Esophagus squamous epithelium (tissue), 5 donors: ENCODE measurements around the gene PCBP2. TPM values are rescaled to one million over a fixed set of nuclear protein-coding genes. Genes with fewer than 3 reads are reported as not detected.

Experiments used
- DNase-seq: peaks from one replicate; lab custom pipeline; 2025; lab: John Stamatoyannopoulos, UW
- H3K27ac ChIP-seq, 4 donors: fragments of 200-600 bp; sonication (generic); one replicate each; pipeline ENCODE4 v1.5.1; 2016 to 2019; ENCODE audit warnings: mild to moderate bottlenecking in 1 of 4
- H3K27me3 ChIP-seq, 4 donors: fragments of 200-600 bp; sonication (generic); 1 replicate in 3 of 4; 2 replicates in 1 of 4; pipeline versions ENCODE4 v1.5.1 to v1.6.0; 2017 to 2021; ENCODE audit warnings: antibody characterized with exemption in 1 of 4
- H3K36me3 ChIP-seq, 3 donors: fragments of 200-600 bp; sonication (generic); one replicate each; pipeline ENCODE4 v1.5.1; 2016 to 2019
- H3K4me1 ChIP-seq, 3 donors: fragments of 200-600 bp; sonication (generic); one replicate each; pipeline ENCODE4 v1.5.1; 2017 to 2019
- H3K4me3 ChIP-seq, 4 donors: fragments of 200-600 bp; sonication (generic); 1 replicate in 3 of 4; 2 replicates in 1 of 4; pipeline ENCODE4 v1.5.1; 2016 to 2019; ENCODE audit warnings: mild to moderate bottlenecking in 2 of 4, moderate library complexity in 1 of 4
- H3K9me3 ChIP-seq, 3 donors: fragments of 200-600 bp; sonication (generic); one replicate each; pipeline ENCODE4 v1.5.1; 2016 to 2019
- POLR2A ChIP-seq, 4 donors: fragments of 450-650 bp; IDR thresholded peaks; one replicate each; pipeline ENCODE4 v1.6.1; 2017; ENCODE audit warnings: antibody characterized with exemption in 4 of 4, mild to moderate bottlenecking in 4 of 4, moderate library complexity in 3 of 4
- WGBS, 2 donors: methylation state at CpG; one replicate each; pipeline ENCODE4 v1.1.5; 2018; 5-methylcytosine and 5-hydroxymethylcytosine counted together
- intact Hi-C: fragments of 100-400 bp; cut with DNase I; formaldehyde crosslinking; loops from one replicate; pipeline ENCODE4 v1.15.0; 2022
- total RNA-seq, 4 donors: library from RNA; depleted of rRNA; stranded (reverse); fragments of >200 nt; gene quantifications; one replicate each; pipeline ENCODE4 v1.1.0, GENCODE V29; 2016
- TF ChIP-seq, protein P1 (sequence below), 6 experiments: fragments of 450-650 bp in 4 of 6; fragments of 200-600 bp in 2 of 6; sonication (generic) in 2 of 6; IDR thresholded peaks; one replicate each; pipeline ENCODE4 v1.5.1; 2016 to 2019; ENCODE audit warnings: antibody characterized with exemption in 6 of 6, mild to moderate bottlenecking in 4 of 6, moderate library complexity in 4 of 6
- donor health status: DM: yes; HTN: yes; CAD: no.

PCBP2 gene
- total RNA-seq, 4 donors from 2014 or later: 202 to 400 (median 287) TPM

DNA sequence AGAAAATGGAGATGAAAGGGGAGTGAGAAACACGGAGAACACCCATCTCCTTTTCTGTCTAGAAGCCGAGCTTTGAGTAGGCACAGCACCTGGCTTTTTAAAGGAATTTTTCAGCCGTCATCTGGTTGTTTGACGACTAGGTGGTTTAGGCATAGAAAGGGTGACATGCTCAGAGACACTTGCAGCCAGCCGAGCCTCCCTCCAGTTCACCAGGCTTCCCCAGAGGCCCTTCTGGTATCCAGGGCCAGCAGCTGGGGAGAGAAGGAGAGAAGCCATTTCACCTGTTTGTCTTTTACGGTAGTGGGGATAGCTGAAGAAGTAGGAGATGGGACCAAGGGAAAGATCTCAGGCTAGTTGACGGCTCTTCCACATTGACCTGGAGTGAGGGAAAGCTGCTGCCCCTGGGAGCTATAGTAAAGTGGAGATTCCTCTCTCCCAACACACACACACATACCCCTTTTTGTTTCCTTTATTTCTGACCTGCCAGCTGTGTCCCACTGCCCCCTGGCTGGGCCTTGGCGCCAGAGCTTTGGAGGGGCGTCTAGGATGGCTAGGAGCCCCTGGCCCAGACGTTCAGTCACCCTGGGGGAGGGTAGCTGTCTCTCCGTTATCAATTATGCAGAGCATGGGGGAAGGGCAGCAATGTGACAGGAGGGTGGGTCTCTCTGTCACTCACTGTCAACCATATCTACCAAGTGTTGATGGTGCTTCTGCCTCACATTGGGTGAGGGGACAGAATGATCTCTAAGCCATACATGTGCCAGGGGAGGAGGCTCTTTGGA is 41.9 kb downstream of the PCBP2 start:
- Histone ChIP-seq H3K9me3 (no peaks in the 10 kb centered on the region), H3K36me3 (no peaks in the 10 kb centered on the region), H3K4me3 (peak overlapping the region; percentile 46 to 72 (median 66)), H3K27ac (peak overlapping the region; percentile 69 to 89 (median 86)), H3K4me1 (peaks cover 14 to 64% (median 26%) of the 10 kb centered on the region in 3 donors), H3K27me3 (no peaks in the 10 kb centered on the region)
- TF ChIP-seq, protein P1, sequence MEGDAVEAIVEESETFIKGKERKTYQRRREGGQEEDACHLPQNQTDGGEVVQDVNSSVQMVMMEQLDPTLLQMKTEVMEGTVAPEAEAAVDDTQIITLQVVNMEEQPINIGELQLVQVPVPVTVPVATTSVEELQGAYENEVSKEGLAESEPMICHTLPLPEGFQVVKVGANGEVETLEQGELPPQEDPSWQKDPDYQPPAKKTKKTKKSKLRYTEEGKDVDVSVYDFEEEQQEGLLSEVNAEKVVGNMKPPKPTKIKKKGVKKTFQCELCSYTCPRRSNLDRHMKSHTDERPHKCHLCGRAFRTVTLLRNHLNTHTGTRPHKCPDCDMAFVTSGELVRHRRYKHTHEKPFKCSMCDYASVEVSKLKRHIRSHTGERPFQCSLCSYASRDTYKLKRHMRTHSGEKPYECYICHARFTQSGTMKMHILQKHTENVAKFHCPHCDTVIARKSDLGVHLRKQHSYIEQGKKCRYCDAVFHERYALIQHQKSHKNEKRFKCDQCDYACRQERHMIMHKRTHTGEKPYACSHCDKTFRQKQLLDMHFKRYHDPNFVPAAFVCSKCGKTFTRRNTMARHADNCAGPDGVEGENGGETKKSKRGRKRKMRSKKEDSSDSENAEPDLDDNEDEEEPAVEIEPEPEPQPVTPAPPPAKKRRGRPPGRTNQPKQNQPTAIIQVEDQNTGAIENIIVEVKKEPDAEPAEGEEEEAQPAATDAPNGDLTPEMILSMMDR (IDR thresholded peaks at IDR 0.05): no peak
- no peak for TF ChIP-seq POLR2A (IDR thresholded peaks at IDR 0.05)
- DNase-seq: no peak
- WGBS, 2 donors: 27 to 36% methylated on average over 7 to 10 of the region's 11 CpGs
- intact Hi-C loops: no loop called here

DNA sequence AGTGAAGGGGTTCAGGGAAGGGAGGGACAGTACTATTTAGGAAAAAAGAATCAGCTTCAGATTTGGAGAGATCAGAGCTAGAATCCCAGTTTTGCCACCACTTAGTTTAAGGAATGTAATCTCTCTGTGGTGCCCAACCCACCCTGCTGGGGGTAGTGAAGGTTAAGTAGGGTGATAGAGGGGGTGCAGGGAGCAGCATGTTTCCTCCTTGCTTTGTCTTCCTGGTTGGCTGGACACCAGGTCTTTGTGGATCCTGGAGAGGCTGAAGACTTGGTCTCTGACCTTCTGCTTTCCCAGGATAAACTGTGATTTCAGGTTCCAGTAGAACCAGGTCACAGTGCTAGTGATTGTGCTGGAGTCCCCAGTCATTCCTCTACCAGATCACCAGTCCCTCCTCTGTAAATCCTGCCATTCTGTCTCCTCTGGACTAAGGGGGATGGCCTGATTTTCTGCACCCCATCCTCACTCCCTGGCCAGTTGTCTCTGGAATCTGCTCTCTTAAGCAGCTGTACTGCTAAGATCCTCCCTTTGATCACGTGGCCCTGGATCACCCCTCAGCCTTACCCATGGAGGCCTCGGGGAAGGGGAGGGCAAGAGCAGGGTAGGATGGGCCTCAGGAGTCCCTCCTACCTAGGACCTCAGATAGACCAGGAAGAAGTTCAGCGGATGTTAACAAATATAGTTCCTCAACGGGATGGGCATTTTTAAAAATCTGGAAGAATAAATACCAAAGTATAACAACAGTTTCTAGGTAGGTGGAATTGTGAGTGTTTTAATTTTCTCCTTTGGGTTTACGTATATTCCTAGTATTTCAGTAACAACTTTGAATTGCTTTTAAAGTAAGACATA is 44.2 kb downstream of the PCBP2 start:
- Histone ChIP-seq H3K36me3 (no peaks in the 10 kb centered on the region), H3K4me1 (peaks cover 26 to 79% (median 31%) of the 10 kb centered on the region in 3 donors), H3K27ac (peak overlapping the region in 3 of 4 donors; percentile 61 to 97 (median 66)), H3K4me3 (peak overlapping the region in 2 of 4 donors; percentile 9 to 22), H3K27me3 (no peaks in the 10 kb centered on the region), H3K9me3 (no peaks in the 10 kb centered on the region)
- 39 to 43% methylated on average over 4 to 5 of the region's 5 CpGs for WGBS, 2 donors
- DNase-seq: no peak
- intact Hi-C loops: no loop called here
- no peak for TF ChIP-seq POLR2A (IDR thresholded peaks at IDR 0.05)
- TF ChIP-seq, protein P1 (IDR thresholded peaks at IDR 0.05): no peak

DNA sequence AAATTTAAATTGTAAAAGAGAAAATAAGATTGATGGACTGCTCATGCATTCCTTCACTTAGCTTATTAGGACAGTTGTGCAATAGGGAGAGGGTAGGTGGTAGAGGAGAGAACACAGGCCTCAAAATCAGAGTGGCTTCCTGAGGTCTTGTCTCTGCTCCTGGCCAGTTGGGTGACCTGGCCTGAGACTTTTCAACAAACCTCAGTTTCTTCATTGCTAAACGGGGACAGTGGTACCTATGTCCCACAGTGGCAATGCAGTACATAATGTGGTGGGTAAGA is 44.8 kb downstream of the PCBP2 start:
- Histone ChIP-seq H3K27me3 (no peaks in the 10 kb centered on the region), H3K27ac (peak overlapping the region in 3 of 4 donors; percentile 61 to 97 (median 66)), H3K9me3 (no peaks in the 10 kb centered on the region), H3K4me3 (peak overlapping the region in 2 of 4 donors; percentile 9 to 22), H3K36me3 (no peaks in the 10 kb centered on the region), H3K4me1 (peaks cover 29 to 80% (median 34%) of the 10 kb centered on the region in 3 donors)
- intact Hi-C loops: no loop called here
- TF ChIP-seq, protein P1 (IDR thresholded peaks at IDR 0.05): no peak
- no peak for TF ChIP-seq POLR2A (IDR thresholded peaks at IDR 0.05)
- DNase-seq: no peak
- 80 to 91% methylated on average over 1 of the region's 1 CpG for WGBS, 2 donors

DNA sequence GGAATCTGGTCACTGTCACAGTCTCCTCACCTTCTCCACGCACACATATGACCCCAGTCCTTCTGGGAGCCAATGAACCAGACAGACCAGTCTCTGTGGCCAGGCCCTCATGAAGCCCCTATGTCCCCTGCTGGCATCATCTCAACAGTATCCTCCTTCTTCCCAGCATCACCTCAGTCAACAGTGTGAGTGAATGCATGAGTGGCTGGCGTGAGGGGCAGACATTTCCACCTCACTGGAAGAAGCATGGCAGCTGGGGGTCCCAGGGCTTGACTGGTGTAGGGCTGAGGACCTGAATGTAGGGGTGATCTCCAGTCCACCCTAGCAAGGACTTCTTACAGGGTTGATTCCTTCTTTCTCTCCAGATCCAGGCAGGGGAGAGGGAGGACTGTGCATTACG is 45.6 kb downstream of the PCBP2 start:
- Histone ChIP-seq H3K4me3 (no peak overlapping the region), H3K36me3 (no peaks in the 10 kb centered on the region), H3K4me1 (peaks cover 26 to 80% (median 38%) of the 10 kb centered on the region in 3 donors)

More for the DNA sequence above, 45.6 kb downstream of the PCBP2 start:
- H3K9me3 ChIP-seq: no peaks in the 10 kb centered on the region
- H3K27ac ChIP-seq: peak overlapping the region in 3 of 4 donors; percentile 61 to 97 (median 66)
- TF ChIP-seq, protein P1 (IDR thresholded peaks at IDR 0.05): no peak
- no peak for TF ChIP-seq POLR2A (IDR thresholded peaks at IDR 0.05)
- DNase-seq: no peak
- H3K27me3 ChIP-seq: no peaks in the 10 kb centered on the region
- intact Hi-C loops: no loop called here
- 97 to 100% methylated on average over 2 of the region's 3 CpGs for WGBS, 2 donors
